Measurements from ENCODE around the gene NUCB1.

Gene NUCB1

DNA sequence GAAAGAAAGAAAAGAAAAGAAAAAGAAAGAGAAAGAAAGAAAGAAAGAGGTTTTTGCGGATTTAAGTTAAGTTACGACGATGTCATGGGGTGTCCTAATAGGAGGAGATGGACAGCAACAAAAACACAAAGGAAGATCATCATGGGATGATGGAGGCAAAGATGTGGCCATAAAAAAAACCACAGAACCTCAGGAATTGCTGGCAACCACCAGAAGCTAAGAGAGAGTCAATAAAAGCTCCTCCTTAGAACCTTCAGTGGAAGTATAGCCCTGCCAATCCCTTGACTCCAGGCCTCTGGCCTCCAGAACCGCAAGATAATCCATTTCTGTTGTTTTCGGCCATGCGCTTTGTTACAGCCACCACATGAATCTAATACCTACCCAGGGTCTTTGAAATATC is 43.2 kb upstream of the NUCB1 start:
- H3K9me3 ChIP-seq (ENCODE audit: insufficient read depth, low read depth, low read length): no peaks in the 10 kb centered on the region
- no peak overlapping the region for H2BK12ac ChIP-seq (ENCODE audit: low read length)
- no peaks in the 10 kb centered on the region for H3K79me2 ChIP-seq (ENCODE audit: control insufficient read depth, insufficient read depth, low read length, poor library complexity)
- no peak overlapping the region for H3K23ac ChIP-seq (ENCODE audit: low read length)
- no peak overlapping the region for H2BK120ac ChIP-seq (ENCODE audit: insufficient read depth, low read length, poor library complexity)
- no peak overlapping the region for H2AK5ac ChIP-seq (ENCODE audit: low read length)
- H4K8ac ChIP-seq (ENCODE audit: low read depth, low read length): no peak overlapping the region
- no peaks in the 10 kb centered on the region for H3K36me3 ChIP-seq (ENCODE audit: control insufficient read depth in 1 of 2, insufficient read depth in 2 of 2, low read length in 2 of 2)
- no peaks in the 10 kb centered on the region for H3K79me1 ChIP-seq (ENCODE audit: low read length)
- no peak overlapping the region for H3K18ac ChIP-seq (ENCODE audit: low read length)
- no peak overlapping the region for H3K4ac ChIP-seq (ENCODE audit: low read depth, low read length)
- H2BK5ac ChIP-seq (ENCODE audit: low read depth, low read length, poor library complexity): no peak overlapping the region
- H2AFZ ChIP-seq (ENCODE audit: insufficient read depth, low read length, poor library complexity): no peak overlapping the region
- 99% methylated on average over 3 of the region's 6 CpGs for WGBS (ENCODE audit: extremely low coverage, insufficient coverage, insufficient read length)
- no peaks in the 10 kb centered on the region for H3K4me1 ChIP-seq (ENCODE audit: control insufficient read depth in 1 of 2, insufficient read depth in 2 of 2, low read length in 2 of 2)
- no peak overlapping the region for H4K12ac ChIP-seq (ENCODE audit: low read depth, low read length)
- no peaks in the 10 kb centered on the region for H3K27me3 ChIP-seq (ENCODE audit: insufficient read depth, low read length)
- no peak overlapping the region for H3K9ac ChIP-seq (ENCODE audit: low read length)
- H3K4me2 ChIP-seq (ENCODE audit: low read length): no peak overlapping the region
- no peak overlapping the region for H3K14ac ChIP-seq (ENCODE audit: low read length)
- no peak for DNase-seq
- H4K91ac ChIP-seq (ENCODE audit: low read depth, low read length): no peak overlapping the region
- H3K4me3 ChIP-seq (ENCODE audit: low read depth, low read length): no peak overlapping the region
- no peak overlapping the region for H3K27ac ChIP-seq (ENCODE audit: low read depth, low read length)

DNA sequence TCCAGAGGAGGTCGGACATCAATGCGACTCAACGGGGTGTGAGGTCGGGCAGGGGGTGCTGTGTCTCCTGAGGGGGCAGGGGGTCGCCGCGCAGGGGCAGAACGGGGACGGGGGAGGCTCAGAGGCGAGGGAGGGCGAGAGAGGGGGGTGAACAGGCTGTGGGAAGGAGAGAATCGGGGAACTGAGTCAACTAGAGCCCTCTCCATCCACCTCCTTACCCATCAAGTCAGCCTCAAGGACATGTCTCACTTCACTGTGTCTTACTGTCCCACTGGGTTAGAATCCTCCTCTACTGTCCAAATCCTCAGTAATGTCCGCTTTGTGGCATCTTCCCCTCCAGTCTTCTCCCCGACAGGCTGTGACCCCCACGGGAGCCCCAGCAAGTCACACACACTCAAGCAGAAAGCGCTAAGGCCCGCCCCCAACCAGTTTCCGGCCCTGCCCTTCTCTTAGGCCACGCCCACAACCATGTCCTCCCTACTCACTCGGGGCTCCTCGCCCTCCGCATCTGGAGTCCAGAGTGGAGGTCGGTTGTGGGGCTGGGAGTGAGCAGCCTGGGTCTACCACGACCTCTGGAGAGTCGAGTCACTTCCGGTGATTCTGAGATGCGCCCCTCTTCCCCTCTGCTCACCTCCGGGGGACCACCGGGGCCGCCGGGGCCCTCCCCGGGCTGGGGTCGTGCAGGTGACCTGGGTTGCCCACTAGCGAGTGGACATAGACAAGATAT is 41.0 kb upstream of the NUCB1 start:
- Histone ChIP-seq H2BK12ac (ENCODE audit: low read length) (no peak overlapping the region), H3K4me2 (ENCODE audit: low read length) (no peak overlapping the region), H3K18ac (ENCODE audit: low read length) (no peak overlapping the region), H3K9me3 (ENCODE audit: insufficient read depth, low read depth, low read length) (no peaks in the 10 kb centered on the region), H3K9ac (ENCODE audit: low read length) (no peak overlapping the region), H3K4me1 (ENCODE audit: control insufficient read depth in 1 of 2, insufficient read depth in 2 of 2, low read length in 2 of 2) (no peaks in the 10 kb centered on the region), H3K79me2 (ENCODE audit: control insufficient read depth, insufficient read depth, low read length, poor library complexity) (no peaks in the 10 kb centered on the region), H3K4ac (ENCODE audit: low read depth, low read length) (no peak overlapping the region), H3K36me3 (ENCODE audit: control insufficient read depth in 1 of 2, insufficient read depth in 2 of 2, low read length in 2 of 2) (no peaks in the 10 kb centered on the region), H3K14ac (ENCODE audit: low read length) (no peak overlapping the region), H2BK5ac (ENCODE audit: low read depth, low read length, poor library complexity) (no peak overlapping the region), H3K23ac (ENCODE audit: low read length) (no peak overlapping the region), H4K12ac (ENCODE audit: low read depth, low read length) (no peak overlapping the region), H3K4me3 (ENCODE audit: low read depth, low read length) (no peak overlapping the region), H2AK5ac (ENCODE audit: low read length) (no peak overlapping the region), H3K27ac (ENCODE audit: low read depth, low read length) (no peak overlapping the region), H4K8ac (ENCODE audit: low read depth, low read length) (no peak overlapping the region), H2AFZ (ENCODE audit: insufficient read depth, low read length, poor library complexity) (no peak overlapping the region), H4K91ac (ENCODE audit: low read depth, low read length) (no peak overlapping the region), H3K27me3 (ENCODE audit: insufficient read depth, low read length) (no peaks in the 10 kb centered on the region), H2BK120ac (ENCODE audit: insufficient read depth, low read length, poor library complexity) (no peak overlapping the region), H3K79me1 (ENCODE audit: low read length) (no peaks in the 10 kb centered on the region)
- WGBS (ENCODE audit: extremely low coverage, insufficient coverage, insufficient read length): no CpG with 5 or more reads among the region's 34 CpGs
- peak; percentile 65 to 80 for DNase-seq

DNA sequence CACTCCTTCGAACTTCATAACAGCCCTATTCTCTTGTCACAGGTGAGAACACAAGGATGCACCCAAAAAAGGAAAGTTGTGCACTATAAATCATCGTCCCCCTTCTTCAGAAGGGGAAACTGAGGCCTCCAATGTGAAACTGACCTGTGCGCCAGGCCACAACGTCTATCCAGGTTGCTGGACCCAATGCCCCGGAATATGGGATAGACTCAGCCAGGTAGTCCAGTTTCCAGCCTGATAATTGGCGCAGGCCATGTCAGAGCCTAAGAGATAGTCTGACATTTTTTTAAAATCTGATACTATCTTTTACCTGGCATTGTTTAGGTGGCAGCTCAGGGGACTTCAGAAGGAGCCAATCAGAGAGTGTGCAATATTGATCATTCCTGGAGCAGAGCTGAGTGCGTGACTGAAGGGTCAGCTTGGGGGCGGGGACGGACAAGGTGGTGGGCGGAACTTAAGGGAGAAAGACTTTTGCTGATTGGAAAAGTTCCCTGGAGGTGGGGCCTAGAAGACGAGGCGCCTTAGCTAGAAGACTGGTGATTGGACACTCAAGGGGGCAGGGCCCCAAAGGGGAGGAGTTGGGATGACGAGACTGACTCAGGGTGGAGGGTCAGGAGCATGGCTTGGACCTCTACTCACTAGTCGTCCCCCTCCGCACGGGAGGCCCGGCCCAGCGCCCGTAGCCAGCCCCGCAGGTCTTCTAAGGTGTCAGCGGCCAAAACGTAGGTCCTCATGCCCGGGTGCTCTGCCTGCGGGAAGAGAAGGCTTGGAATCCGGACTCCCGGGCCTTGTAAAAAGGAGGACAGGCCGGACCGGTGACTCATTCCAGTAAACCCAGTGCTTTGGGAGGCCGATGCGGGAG is 40.2 kb upstream of the NUCB1 start:
- no peak overlapping the region for H2AK5ac ChIP-seq (ENCODE audit: low read length)
- H3K14ac ChIP-seq (ENCODE audit: low read length): no peak overlapping the region
- DNase-seq: peak; percentile 97 to 98
- H3K18ac ChIP-seq (ENCODE audit: low read length): no peak overlapping the region
- H2BK5ac ChIP-seq (ENCODE audit: low read depth, low read length, poor library complexity): no peak overlapping the region
- H2BK12ac ChIP-seq (ENCODE audit: low read length): no peak overlapping the region
- no peaks in the 10 kb centered on the region for H3K36me3 ChIP-seq (ENCODE audit: control insufficient read depth in 1 of 2, insufficient read depth in 2 of 2, low read length in 2 of 2)
- no peak overlapping the region for H3K4ac ChIP-seq (ENCODE audit: low read depth, low read length)
- H3K79me2 ChIP-seq (ENCODE audit: control insufficient read depth, insufficient read depth, low read length, poor library complexity): no peaks in the 10 kb centered on the region
- H3K79me1 ChIP-seq (ENCODE audit: low read length): no peaks in the 10 kb centered on the region
- no peak overlapping the region for H2BK120ac ChIP-seq (ENCODE audit: insufficient read depth, low read length, poor library complexity)
- H4K91ac ChIP-seq (ENCODE audit: low read depth, low read length): no peak overlapping the region
- no peak overlapping the region for H3K27ac ChIP-seq (ENCODE audit: low read depth, low read length)
- H3K23ac ChIP-seq (ENCODE audit: low read length): no peak overlapping the region
- H3K9me3 ChIP-seq (ENCODE audit: insufficient read depth, low read depth, low read length): no peaks in the 10 kb centered on the region
- WGBS (ENCODE audit: extremely low coverage, insufficient coverage, insufficient read length): no CpG with 5 or more reads among the region's 30 CpGs
- no peak overlapping the region for H4K12ac ChIP-seq (ENCODE audit: low read depth, low read length)
- H3K4me1 ChIP-seq (ENCODE audit: control insufficient read depth in 1 of 2, insufficient read depth in 2 of 2, low read length in 2 of 2): no peaks in the 10 kb centered on the region
- H2AFZ ChIP-seq (ENCODE audit: insufficient read depth, low read length, poor library complexity): no peak overlapping the region
- no peak overlapping the region for H3K9ac ChIP-seq (ENCODE audit: low read length)
- H3K4me2 ChIP-seq (ENCODE audit: low read length): no peak overlapping the region
- H3K27me3 ChIP-seq (ENCODE audit: insufficient read depth, low read length): no peaks in the 10 kb centered on the region
- no peak overlapping the region for H3K4me3 ChIP-seq (ENCODE audit: low read depth, low read length)
- no peak overlapping the region for H4K8ac ChIP-seq (ENCODE audit: low read depth, low read length)

DNA sequence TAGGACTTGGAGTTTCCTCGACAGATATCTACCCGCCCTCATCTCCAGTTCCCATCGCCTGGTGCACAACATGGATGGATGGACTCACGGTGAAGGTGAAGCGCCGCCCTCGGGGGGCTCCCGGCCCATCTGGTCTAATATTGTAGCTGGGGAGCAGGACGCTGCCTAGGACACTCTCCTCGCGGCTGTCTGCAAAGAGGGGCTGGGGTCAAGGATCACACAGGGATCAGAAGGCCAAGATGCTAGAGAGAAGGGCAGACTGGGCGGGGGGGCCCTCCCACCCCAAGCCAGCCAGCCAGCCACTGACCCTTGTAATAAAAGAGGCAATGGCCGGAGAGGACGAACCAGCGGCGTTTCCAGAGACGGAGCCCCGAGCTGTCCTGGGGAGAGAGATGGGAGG is 38.8 kb upstream of the NUCB1 start:
- Histone ChIP-seq H3K79me2 (ENCODE audit: control insufficient read depth, insufficient read depth, low read length, poor library complexity) (no peaks in the 10 kb centered on the region), H3K14ac (ENCODE audit: low read length) (no peak overlapping the region), H3K79me1 (ENCODE audit: low read length) (no peaks in the 10 kb centered on the region), H3K27me3 (ENCODE audit: insufficient read depth, low read length) (no peaks in the 10 kb centered on the region), H4K12ac (ENCODE audit: low read depth, low read length) (no peak overlapping the region), H2BK120ac (ENCODE audit: insufficient read depth, low read length, poor library complexity) (no peak overlapping the region), H3K4me3 (ENCODE audit: low read depth, low read length) (no peak overlapping the region), H2BK12ac (ENCODE audit: low read length) (no peak overlapping the region), H2AFZ (ENCODE audit: insufficient read depth, low read length, poor library complexity) (no peak overlapping the region), H3K18ac (ENCODE audit: low read length) (no peak overlapping the region), H3K23ac (ENCODE audit: low read length) (no peak overlapping the region), H3K36me3 (ENCODE audit: control insufficient read depth in 1 of 2, insufficient read depth in 2 of 2, low read length in 2 of 2) (no peaks in the 10 kb centered on the region), H3K4ac (ENCODE audit: low read depth, low read length) (no peak overlapping the region), H4K8ac (ENCODE audit: low read depth, low read length) (no peak overlapping the region), H2BK5ac (ENCODE audit: low read depth, low read length, poor library complexity) (no peak overlapping the region), H3K9ac (ENCODE audit: low read length) (no peak overlapping the region), H3K9me3 (ENCODE audit: insufficient read depth, low read depth, low read length) (no peaks in the 10 kb centered on the region), H2AK5ac (ENCODE audit: low read length) (no peak overlapping the region), H3K27ac (ENCODE audit: low read depth, low read length) (no peak overlapping the region), H3K4me2 (ENCODE audit: low read length) (no peak overlapping the region), H3K4me1 (ENCODE audit: control insufficient read depth in 1 of 2, insufficient read depth in 2 of 2, low read length in 2 of 2) (no peaks in the 10 kb centered on the region), H4K91ac (ENCODE audit: low read depth, low read length) (no peak overlapping the region)
- DNase-seq: no peak
- no CpG with 5 or more reads among the region's 18 CpGs for WGBS (ENCODE audit: extremely low coverage, insufficient coverage, insufficient read length)

All from trophoblast cell (in vitro differentiated cells and primary cell).